ENCODE data around the gene SNCA.

The SNCA gene

DNA sequence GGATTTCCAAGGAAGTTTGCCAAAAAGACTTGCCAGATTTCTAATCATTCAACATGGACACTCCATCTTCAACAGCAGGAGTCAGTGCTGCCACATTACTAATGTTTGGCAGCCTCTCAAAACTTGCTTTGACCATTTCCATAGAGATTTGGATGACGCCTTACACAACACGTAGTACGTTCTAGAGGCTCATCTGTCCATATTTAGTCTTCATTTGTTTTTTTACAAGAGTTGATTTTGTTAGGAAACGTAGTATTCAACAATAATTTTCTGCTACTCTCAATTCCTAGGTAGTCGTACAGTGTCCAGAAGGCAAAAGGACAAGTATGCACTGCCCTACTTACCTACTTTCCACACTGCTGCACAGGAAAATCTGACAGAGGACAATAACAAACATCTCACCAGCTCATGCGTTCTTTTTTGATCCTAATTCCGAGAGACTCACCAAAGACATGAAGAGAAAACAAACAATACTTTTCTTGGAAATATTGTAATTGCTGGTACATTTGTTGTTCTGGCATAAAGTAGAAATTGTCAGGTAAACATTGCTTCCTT is 117.3 kb downstream of the SNCA start:
- H3K27me3 ChIP-seq (ENCODE audit: control insufficient read depth, insufficient read depth, low read length, poor library complexity, severe bottlenecking), result no peaks in the 10 kb centered on the region
- WGBS, 2 experiments, result 94 to 99% methylated on average over 5 to 7 of the region's 7 CpGs
- H3K4me1 ChIP-seq (ENCODE audit: control insufficient read depth, insufficient read depth, low read length), result no peaks in the 10 kb centered on the region
- H3K4me3 ChIP-seq (ENCODE audit: insufficient read depth, low read depth, low read length), result no peak overlapping the region
- no peaks in the 10 kb centered on the region for H3K36me3 ChIP-seq (ENCODE audit: control insufficient read depth, insufficient read depth, low read length)
- no peaks in the 10 kb centered on the region for H3K9me3 ChIP-seq (ENCODE audit: control insufficient read depth, low read length)
- H3K27ac ChIP-seq (ENCODE audit: insufficient read depth, low read depth, low read length, poor library complexity, severe bottlenecking), result no peak overlapping the region

DNA sequence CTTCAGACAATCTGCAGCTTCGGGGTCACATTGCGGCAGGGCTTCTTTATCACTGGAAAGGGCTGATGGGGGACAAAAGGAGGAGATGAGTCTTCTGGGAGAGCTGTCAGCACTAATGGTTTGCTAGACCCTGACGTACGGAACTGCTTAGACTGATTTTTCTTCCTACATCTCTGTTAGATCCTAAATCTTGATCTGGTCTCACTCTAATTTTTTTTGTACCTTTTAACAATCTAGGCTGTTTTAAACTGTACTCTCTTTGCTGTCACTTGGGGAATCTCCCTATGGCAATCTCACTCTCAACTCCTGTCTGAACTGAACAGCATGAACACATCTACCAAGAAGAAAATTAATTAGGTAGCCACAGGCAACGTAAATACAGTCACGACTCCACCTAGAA is 120.1 kb downstream of the SNCA start:
- no peaks in the 10 kb centered on the region for H3K4me1 ChIP-seq (ENCODE audit: control insufficient read depth, insufficient read depth, low read length)
- no peaks in the 10 kb centered on the region for H3K36me3 ChIP-seq (ENCODE audit: control insufficient read depth, insufficient read depth, low read length)
- H3K4me3 ChIP-seq (ENCODE audit: insufficient read depth, low read depth, low read length), result no peak overlapping the region
- WGBS, 2 experiments, result 87 to 89% methylated on average over 6 of the region's 6 CpGs
- H3K9me3 ChIP-seq (ENCODE audit: control insufficient read depth, low read length), result no peaks in the 10 kb centered on the region
- H3K27me3 ChIP-seq (ENCODE audit: control insufficient read depth, insufficient read depth, low read length, poor library complexity, severe bottlenecking), result no peaks in the 10 kb centered on the region
- no peak overlapping the region for H3K27ac ChIP-seq (ENCODE audit: insufficient read depth, low read depth, low read length, poor library complexity, severe bottlenecking)

DNA sequence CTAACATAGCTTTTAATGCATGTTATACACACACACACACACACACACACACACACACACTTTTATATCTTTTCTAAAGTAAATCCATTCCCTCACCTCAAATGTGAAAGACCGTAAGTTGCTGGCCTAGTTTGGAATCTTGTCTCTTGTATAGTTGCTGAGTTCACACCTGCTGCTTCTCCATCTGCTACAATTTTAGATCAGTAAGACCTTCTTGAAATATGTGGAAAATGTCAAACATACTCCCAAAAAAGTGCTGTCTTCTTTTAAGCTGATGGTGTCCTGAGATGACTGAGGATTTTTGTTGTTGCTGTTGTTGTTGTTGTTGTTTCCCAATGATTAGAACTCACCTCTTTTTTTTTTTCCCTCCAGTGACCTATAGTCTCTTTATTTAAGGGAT is 121.3 kb downstream of the SNCA start:
- H3K4me3 ChIP-seq (ENCODE audit: insufficient read depth, low read depth, low read length), result no peak overlapping the region
- no peak overlapping the region for H3K27ac ChIP-seq (ENCODE audit: insufficient read depth, low read depth, low read length, poor library complexity, severe bottlenecking)
- H3K9me3 ChIP-seq (ENCODE audit: control insufficient read depth, low read length), result no peaks in the 10 kb centered on the region
- H3K4me1 ChIP-seq (ENCODE audit: control insufficient read depth, insufficient read depth, low read length), result no peaks in the 10 kb centered on the region
- no peaks in the 10 kb centered on the region for H3K27me3 ChIP-seq (ENCODE audit: control insufficient read depth, insufficient read depth, low read length, poor library complexity, severe bottlenecking)
- WGBS, 2 experiments, result 100% methylated on average over 1 of the region's 1 CpG; no CpG with 5 or more reads in 1 of the 2 experiments
- no peaks in the 10 kb centered on the region for H3K36me3 ChIP-seq (ENCODE audit: control insufficient read depth, insufficient read depth, low read length)

DNA sequence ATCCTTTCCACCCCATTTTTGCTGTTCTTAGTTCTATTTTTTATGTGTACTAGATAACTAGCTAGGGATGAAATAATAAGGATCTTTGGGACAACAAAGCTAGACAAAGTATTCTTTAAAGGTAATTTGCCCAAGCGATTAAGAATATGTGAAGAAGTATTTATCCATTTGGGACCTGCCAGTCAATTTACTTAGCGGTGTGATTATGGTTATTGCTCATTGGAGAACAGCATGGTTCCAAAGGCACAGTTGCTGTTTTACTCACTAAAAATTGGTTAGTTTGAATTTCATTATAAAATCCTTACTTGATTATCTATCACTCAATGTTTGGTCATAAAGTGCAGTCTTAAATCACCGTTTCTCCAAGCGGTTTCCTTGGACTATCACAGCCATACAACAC is 124.1 kb downstream of the SNCA start:
- Histone ChIP-seq H3K4me3 (ENCODE audit: insufficient read depth, low read depth, low read length) (no peak overlapping the region), H3K27ac (ENCODE audit: insufficient read depth, low read depth, low read length, poor library complexity, severe bottlenecking) (no peak overlapping the region)
- WGBS, 2 experiments, result 92 to 95% methylated on average over 4 of the region's 4 CpGs

DNA sequence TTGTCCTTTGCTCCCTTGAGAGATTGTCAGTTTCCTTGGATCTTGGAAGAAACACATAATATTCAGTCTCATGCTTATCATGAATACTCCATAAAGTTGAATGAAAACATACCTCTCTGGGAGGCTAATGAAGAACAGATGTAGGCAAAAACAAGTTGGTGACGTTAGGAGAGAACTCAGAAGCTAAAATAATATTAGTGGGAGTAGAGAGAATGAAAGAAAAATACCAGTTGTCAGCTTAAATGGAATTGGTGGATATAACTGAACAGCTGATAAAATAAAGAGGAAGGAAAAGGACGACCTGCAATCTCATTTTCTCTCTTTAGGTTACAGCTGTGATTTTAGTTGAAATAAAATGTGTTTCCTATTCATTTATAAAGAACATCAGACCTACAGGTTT is 124.8 kb downstream of the SNCA start:
- no peak overlapping the region for H3K27ac ChIP-seq (ENCODE audit: insufficient read depth, low read depth, low read length, poor library complexity, severe bottlenecking)
- H3K4me3 ChIP-seq (ENCODE audit: insufficient read depth, low read depth, low read length), result no peak overlapping the region
- H3K9me3 ChIP-seq (ENCODE audit: control insufficient read depth, low read length), result no peaks in the 10 kb centered on the region
- H3K27me3 ChIP-seq (ENCODE audit: control insufficient read depth, insufficient read depth, low read length, poor library complexity, severe bottlenecking), result no peaks in the 10 kb centered on the region
- H3K36me3 ChIP-seq (ENCODE audit: control insufficient read depth, insufficient read depth, low read length), result no peaks in the 10 kb centered on the region
- 86 to 90% methylated on average over 2 of the region's 2 CpGs for WGBS, 2 experiments
- H3K4me1 ChIP-seq (ENCODE audit: control insufficient read depth, insufficient read depth, low read length), result no peaks in the 10 kb centered on the region

More for the DNA sequence above, 124.1 kb downstream of the SNCA start:
- no peaks in the 10 kb centered on the region for H3K9me3 ChIP-seq (ENCODE audit: control insufficient read depth, low read length)
- H3K4me1 ChIP-seq (ENCODE audit: control insufficient read depth, insufficient read depth, low read length), result no peaks in the 10 kb centered on the region
- H3K27me3 ChIP-seq (ENCODE audit: control insufficient read depth, insufficient read depth, low read length, poor library complexity, severe bottlenecking), result no peaks in the 10 kb centered on the region
- no peaks in the 10 kb centered on the region for H3K36me3 ChIP-seq (ENCODE audit: control insufficient read depth, insufficient read depth, low read length)

DNA sequence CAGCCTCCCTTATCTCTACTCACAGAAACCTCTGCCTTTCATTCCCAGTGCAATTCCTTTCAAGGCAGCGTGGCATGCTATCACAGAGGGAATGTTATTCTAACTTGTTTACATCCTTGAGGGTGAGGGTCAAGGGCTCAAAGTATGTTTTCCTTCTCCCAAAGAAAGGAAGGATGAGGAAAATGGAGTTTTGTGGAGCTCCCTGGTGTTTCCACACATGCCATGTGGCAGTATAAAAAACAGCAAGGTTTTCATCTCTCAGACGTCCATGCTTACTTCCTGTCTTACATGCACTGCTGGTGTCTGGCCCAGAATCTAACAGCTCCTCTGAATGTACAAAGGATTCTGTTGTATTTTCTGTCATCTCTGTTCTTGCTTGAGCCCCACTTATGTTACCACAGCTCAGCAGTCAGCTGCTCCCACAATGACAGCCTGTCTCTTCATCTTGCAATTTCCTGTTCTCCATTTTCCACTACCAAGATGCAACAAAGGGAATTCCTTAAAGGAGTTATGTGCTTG is 128.0 kb downstream of the SNCA start:
- Histone ChIP-seq H3K9me3 (ENCODE audit: control insufficient read depth, low read length) (no peaks in the 10 kb centered on the region), H3K4me3 (ENCODE audit: insufficient read depth, low read depth, low read length) (no peak overlapping the region), H3K4me1 (ENCODE audit: control insufficient read depth, insufficient read depth, low read length) (no peaks in the 10 kb centered on the region), H3K27ac (ENCODE audit: insufficient read depth, low read depth, low read length, poor library complexity, severe bottlenecking) (peak overlapping the region; percentile 36), H3K36me3 (ENCODE audit: control insufficient read depth, insufficient read depth, low read length) (no peaks in the 10 kb centered on the region), H3K27me3 (ENCODE audit: control insufficient read depth, insufficient read depth, low read length, poor library complexity, severe bottlenecking) (no peaks in the 10 kb centered on the region)
- 69 to 86% methylated on average over 2 of the region's 2 CpGs for WGBS, 2 experiments

DNA sequence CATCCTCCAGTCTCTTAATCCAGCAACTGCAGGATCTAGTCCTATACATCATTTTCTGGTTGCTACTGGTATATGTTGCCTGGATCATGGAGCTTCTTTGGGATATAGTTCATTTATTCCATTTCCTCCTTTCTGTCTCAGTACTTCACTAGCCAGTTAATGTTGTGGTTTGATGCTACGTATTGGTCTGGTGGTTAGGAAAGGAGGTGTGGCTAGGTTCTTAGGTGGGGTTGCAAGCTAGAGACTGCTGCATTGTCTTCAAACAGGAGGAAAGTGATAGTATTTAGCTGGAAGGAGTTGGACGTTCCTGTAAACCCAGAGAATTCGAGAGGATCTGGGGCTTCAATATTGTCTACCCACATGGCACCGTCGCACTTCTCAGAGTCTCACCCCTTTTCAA is 129.5 kb downstream of the SNCA start:
- Histone ChIP-seq H3K4me1 (ENCODE audit: control insufficient read depth, insufficient read depth, low read length) (no peaks in the 10 kb centered on the region), H3K9me3 (ENCODE audit: control insufficient read depth, low read length) (no peaks in the 10 kb centered on the region), H3K27ac (ENCODE audit: insufficient read depth, low read depth, low read length, poor library complexity, severe bottlenecking) (no peak overlapping the region), H3K27me3 (ENCODE audit: control insufficient read depth, insufficient read depth, low read length, poor library complexity, severe bottlenecking) (no peaks in the 10 kb centered on the region), H3K4me3 (ENCODE audit: insufficient read depth, low read depth, low read length) (no peak overlapping the region), H3K36me3 (ENCODE audit: control insufficient read depth, insufficient read depth, low read length) (no peaks in the 10 kb centered on the region)
- 91 to 93% methylated on average over 5 of the region's 5 CpGs for WGBS, 2 experiments

DNA sequence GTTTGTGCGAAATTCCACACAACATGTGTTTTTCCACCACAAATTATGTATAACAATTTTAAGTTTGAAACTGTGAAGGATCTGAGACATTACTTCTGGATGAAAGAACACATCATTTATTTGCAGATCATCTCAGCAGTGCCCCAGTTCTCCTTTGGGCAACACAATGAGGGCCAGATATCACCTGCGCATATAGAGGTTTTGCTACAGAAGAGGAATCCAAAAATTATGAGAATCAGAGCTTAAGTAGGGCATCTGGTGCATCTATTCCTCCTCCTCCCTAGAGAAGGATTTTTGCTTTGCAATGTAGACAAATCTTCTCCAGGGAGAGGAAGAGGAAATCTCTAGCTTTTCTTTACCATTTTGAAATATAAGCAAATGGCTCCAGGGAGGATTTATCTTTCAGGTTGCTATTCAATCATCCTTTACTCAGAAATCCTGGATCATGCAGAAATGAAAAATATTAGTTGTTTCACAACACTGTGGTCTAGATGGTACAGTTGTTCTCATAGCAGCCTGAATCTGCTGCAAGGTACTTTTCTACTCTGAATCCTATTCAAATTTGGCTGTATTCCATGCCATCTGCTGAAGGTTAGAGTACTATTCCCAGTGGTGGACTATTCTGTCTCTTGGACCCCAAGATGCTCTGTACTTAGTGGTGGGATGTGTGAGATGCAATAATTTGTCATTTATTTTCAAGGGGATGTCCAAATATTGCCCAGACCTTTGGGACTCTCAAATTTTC is 132.1 kb downstream of the SNCA start:
- Histone ChIP-seq H3K9me3 (ENCODE audit: control insufficient read depth, low read length) (no peaks in the 10 kb centered on the region), H3K27me3 (ENCODE audit: control insufficient read depth, insufficient read depth, low read length, poor library complexity, severe bottlenecking) (no peaks in the 10 kb centered on the region)
- 97 to 100% methylated on average over 1 to 2 of the region's 2 CpGs for WGBS, 2 experiments

DNA sequence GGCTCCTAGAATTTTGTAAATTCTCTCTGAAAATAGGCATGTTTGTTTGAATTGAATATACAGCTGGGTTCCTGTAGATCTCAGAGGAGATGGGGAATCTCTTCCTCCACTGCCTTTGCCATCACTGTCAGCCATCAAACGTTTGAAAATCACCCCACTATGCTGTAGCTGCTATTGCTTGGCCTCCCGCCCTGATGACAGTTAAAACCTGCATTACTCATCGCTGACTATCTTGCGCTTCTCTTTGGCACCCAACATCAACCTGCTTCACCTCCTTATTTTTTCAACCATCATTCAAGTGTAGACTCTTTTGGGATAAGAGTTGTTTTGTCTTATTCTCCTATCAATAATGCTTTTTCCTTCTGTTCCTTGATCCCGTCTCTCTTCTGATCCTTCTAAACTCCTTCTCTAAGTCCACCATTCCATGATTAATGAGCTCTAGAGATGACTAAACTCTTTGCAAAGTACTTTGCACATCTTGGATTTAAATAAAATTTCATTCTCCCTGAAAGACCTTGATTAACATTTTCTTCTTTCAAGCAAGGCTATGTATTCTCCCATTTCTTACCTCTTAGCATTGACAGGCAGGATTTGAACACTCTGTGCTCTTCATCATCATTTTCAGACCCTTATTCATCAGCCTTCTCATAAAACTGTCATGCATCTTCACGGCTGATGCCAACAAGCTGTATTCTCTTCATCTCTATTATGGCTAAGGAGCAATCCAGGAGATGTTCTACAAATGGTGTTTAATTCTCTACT is 133.0 kb downstream of the SNCA start:
- no peaks in the 10 kb centered on the region for H3K27me3 ChIP-seq (ENCODE audit: control insufficient read depth, insufficient read depth, low read length, poor library complexity, severe bottlenecking)
- no peak overlapping the region for H3K27ac ChIP-seq (ENCODE audit: insufficient read depth, low read depth, low read length, poor library complexity, severe bottlenecking)
- no peaks in the 10 kb centered on the region for H3K9me3 ChIP-seq (ENCODE audit: control insufficient read depth, low read length)
- H3K4me1 ChIP-seq (ENCODE audit: control insufficient read depth, insufficient read depth, low read length), result no peaks in the 10 kb centered on the region
- 87 to 89% methylated on average over 6 of the region's 6 CpGs for WGBS, 2 experiments
- no peaks in the 10 kb centered on the region for H3K36me3 ChIP-seq (ENCODE audit: control insufficient read depth, insufficient read depth, low read length)
- H3K4me3 ChIP-seq (ENCODE audit: insufficient read depth, low read depth, low read length), result no peak overlapping the region

More for the DNA sequence above, 132.1 kb downstream of the SNCA start:
- no peaks in the 10 kb centered on the region for H3K4me1 ChIP-seq (ENCODE audit: control insufficient read depth, insufficient read depth, low read length)
- no peaks in the 10 kb centered on the region for H3K36me3 ChIP-seq (ENCODE audit: control insufficient read depth, insufficient read depth, low read length)
- H3K27ac ChIP-seq (ENCODE audit: insufficient read depth, low read depth, low read length, poor library complexity, severe bottlenecking), result no peak overlapping the region
- H3K4me3 ChIP-seq (ENCODE audit: insufficient read depth, low read depth, low read length), result no peak overlapping the region

DNA sequence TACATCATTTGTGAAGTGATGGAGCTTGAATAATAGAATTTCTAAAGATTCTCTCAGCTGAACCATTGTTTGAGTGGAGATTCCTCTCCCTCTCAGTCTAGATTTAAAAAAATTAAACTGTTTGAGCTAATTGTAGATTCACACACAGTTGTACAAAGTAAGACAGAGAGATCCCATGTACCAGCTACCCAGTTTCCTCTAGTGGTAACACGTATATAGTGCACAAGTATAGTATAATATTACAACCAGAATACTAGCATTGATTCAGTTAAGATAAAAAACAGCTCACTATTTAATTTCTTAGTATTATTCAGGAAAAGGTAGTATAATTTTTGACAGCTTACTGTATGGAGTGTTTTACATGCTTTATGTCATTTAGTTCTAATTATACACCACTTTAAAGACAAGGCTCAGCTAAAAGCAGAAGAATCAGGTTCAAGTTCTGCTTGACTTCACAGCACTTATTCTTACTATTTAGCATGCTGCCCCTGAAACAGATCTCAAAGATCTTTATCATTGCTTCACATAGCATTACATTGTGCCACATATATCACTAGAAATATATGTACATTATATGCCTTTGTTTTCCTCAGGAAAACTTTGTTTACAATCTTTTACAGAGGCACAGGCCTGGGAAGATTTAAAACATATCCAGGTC is 136.1 kb downstream of the SNCA start:
- Histone ChIP-seq H3K36me3 (ENCODE audit: control insufficient read depth, insufficient read depth, low read length) (no peaks in the 10 kb centered on the region), H3K9me3 (ENCODE audit: control insufficient read depth, low read length) (no peaks in the 10 kb centered on the region), H3K27me3 (ENCODE audit: control insufficient read depth, insufficient read depth, low read length, poor library complexity, severe bottlenecking) (no peaks in the 10 kb centered on the region), H3K4me1 (ENCODE audit: control insufficient read depth, insufficient read depth, low read length) (no peaks in the 10 kb centered on the region), H3K27ac (ENCODE audit: insufficient read depth, low read depth, low read length, poor library complexity, severe bottlenecking) (no peak overlapping the region), H3K4me3 (ENCODE audit: insufficient read depth, low read depth, low read length) (no peak overlapping the region)
- no CpG with 5 or more reads among the region's 1 CpG for WGBS, 2 experiments

All from ectodermal cell (in vitro differentiated cells).